A673 (cell line): Measurements from ENCODE around the gene FAM216A. TPM values are rescaled to one million over a fixed set of nuclear protein-coding genes. Genes with fewer than 3 reads are reported as not detected.

Experiments used
- BruUV-seq: library from RNA; stranded (reverse); fragments of 400-500 nt; replicated peaks from 2 replicates; lab custom pipeline; 2021; lab: Mats Ljungman, UMichigan
- CTCF ChIA-PET: fragments of 300-600 bp; sonication (Branson Sonifier 250); formaldehyde crosslinking; loops from one replicate; lab custom pipeline; 2022; ENCODE audit warnings: antibody characterized with exemption; lab: Charles Lee
- POLR2A ChIA-PET: fragments of 300-600 bp; sonication (Branson Sonifier 250); formaldehyde crosslinking; loops from one replicate; lab custom pipeline; 2022; ENCODE audit warnings: antibody characterized with exemption; ENCODE audit not compliant: low non-redundant PET; lab: Charles Lee
- DNase-seq: peaks from one replicate; pipeline ENCODE4 v3.0.0-alpha.2; 2015; ENCODE audit warnings: low spot score
- H3K27ac ChIP-seq: fragments of 200-600 bp; sonication (generic); 2 replicates; pipeline ENCODE4 v1.5.1; 2016; ENCODE audit warnings: mixed run types, low read depth, mild to moderate bottlenecking, mixed read lengths, antibody characterized with exemption, low read length; ENCODE audit not compliant: poor library complexity, severe bottlenecking
- H3K27me3 ChIP-seq: fragments of 200-600 bp; sonication (generic); replicated peaks from 2 replicates; pipeline ENCODE4 v1.6.1; 2017; ENCODE audit warnings: mixed run types, low read depth, mild to moderate bottlenecking, mixed read lengths, antibody characterized with exemption, low read length; ENCODE audit not compliant: insufficient read depth, poor library complexity
- H3K36me3 ChIP-seq: fragments of 200-600 bp; sonication (generic); 2 replicates; pipeline ENCODE4 v1.6.1; 2016; ENCODE audit warnings: mixed run types, mild to moderate bottlenecking, mixed read lengths, antibody characterized with exemption, low read length; ENCODE audit not compliant: insufficient read depth, poor library complexity, severe bottlenecking
- H3K4me1 ChIP-seq: fragments of 200-600 bp; sonication (generic); 2 replicates; pipeline ENCODE4 v1.6.1; 2017; ENCODE audit warnings: mixed run types, mild to moderate bottlenecking, mixed read lengths, antibody characterized with exemption, low read length; ENCODE audit not compliant: insufficient read depth, poor library complexity, severe bottlenecking
- H3K4me3 ChIP-seq: fragments of 200-600 bp; sonication (generic); 2 replicates; pipeline ENCODE4 v1.5.1; 2016; ENCODE audit warnings: low read depth, mixed run types, mild to moderate bottlenecking, mixed read lengths, low read length; ENCODE audit not compliant: poor library complexity, severe bottlenecking
- H3K9me3 ChIP-seq: fragments of 200-600 bp; sonication (generic); 2 replicates; pipeline ENCODE4 v1.6.1; 2016; ENCODE audit warnings: mixed run types, low read depth, mild to moderate bottlenecking, mixed read lengths, antibody characterized with exemption, low read length; ENCODE audit not compliant: poor library complexity, severe bottlenecking
- EZH2 ChIP-seq: fragments of 200-600 bp; sonication (generic); IDR thresholded peaks from 2 replicates; pipeline ENCODE4 v1.6.1; 2017; ENCODE audit warnings: borderline replicate concordance, low read depth, mild to moderate bottlenecking, mixed read lengths, antibody characterized with exemption, low read length; ENCODE audit not compliant: poor library complexity, severe bottlenecking
- intact Hi-C: fragments of 100-400 bp; cut with micrococcal nuclease; formaldehyde crosslinking; loops from one replicate; pipeline ENCODE4 v1.10.0; 2022; ENCODE audit not compliant: unreplicated experiment
- total RNA-seq: library from RNA; stranded (reverse); gene quantifications from 2 replicates; pipeline ENCODE4 v1.2.3, GENCODE V29; 2021
- TF ChIP-seq, protein P1 (sequence below): fragments of 300-800, 200-600 bp; sonication (generic); conservative IDR thresholded peaks from 2 replicates; pipeline ENCODE4 v1.5.1; 2017; ENCODE audit warnings: low read depth, mild to moderate bottlenecking, antibody characterized with exemption, low read length, moderate library complexity, mixed read lengths

Gene FAM216A
- total RNA-seq, 1 experiment from 2014 or later, result 14.0 TPM

- H3K9me3 ChIP-seq, result no peaks in the 10 kb centered on the region
- H3K4me3 ChIP-seq, result no peak overlapping the region
- H3K27ac ChIP-seq, result no peak overlapping the region
- no peaks in the 10 kb centered on the region for H3K27me3 ChIP-seq
- POLR2A ChIA-PET, result no interaction called here
- BruUV-seq, result no TSS peak
- peaks cover 14% of the 10 kb centered on the region for H3K4me1 ChIP-seq
- TF ChIP-seq, protein P1, sequence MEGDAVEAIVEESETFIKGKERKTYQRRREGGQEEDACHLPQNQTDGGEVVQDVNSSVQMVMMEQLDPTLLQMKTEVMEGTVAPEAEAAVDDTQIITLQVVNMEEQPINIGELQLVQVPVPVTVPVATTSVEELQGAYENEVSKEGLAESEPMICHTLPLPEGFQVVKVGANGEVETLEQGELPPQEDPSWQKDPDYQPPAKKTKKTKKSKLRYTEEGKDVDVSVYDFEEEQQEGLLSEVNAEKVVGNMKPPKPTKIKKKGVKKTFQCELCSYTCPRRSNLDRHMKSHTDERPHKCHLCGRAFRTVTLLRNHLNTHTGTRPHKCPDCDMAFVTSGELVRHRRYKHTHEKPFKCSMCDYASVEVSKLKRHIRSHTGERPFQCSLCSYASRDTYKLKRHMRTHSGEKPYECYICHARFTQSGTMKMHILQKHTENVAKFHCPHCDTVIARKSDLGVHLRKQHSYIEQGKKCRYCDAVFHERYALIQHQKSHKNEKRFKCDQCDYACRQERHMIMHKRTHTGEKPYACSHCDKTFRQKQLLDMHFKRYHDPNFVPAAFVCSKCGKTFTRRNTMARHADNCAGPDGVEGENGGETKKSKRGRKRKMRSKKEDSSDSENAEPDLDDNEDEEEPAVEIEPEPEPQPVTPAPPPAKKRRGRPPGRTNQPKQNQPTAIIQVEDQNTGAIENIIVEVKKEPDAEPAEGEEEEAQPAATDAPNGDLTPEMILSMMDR, result no peak
- TF ChIP-seq EZH2, result no peak
- no peaks in the 10 kb centered on the region for H3K36me3 ChIP-seq
- intact Hi-C loops, result no loop called here
- no peak for DNase-seq
- CTCF ChIA-PET, result no interaction called here
These were observed 34.8 kb downstream of the FAM216A start for GRCh38 chr12:110503432-110503831.

DNA sequence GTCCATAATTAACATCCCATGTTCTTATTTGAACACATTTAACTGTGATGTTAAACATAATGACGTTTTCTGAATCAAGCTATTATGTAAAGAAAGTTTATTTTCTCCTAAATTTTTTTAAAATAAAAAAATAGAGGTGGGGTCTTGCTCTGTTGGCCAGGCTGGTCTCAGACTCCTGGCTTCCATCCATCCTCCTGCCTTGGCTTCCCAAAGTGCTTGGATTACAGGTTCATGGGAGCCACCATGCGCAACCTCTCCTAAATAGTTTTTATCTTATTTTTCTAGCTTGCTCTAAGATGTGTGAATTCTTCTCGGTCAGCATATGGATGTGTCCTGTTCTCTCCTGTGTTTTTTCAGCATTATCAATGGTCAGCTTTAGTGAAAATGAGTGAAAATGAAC, 36.7 kb downstream of the FAM216A start:
- Histone ChIP-seq H3K27me3 (no peaks in the 10 kb centered on the region), H3K9me3 (no peaks in the 10 kb centered on the region), H3K4me1 (peaks cover 4% of the 10 kb centered on the region), H3K27ac (no peak overlapping the region), H3K4me3 (no peak overlapping the region), H3K36me3 (no peaks in the 10 kb centered on the region)
- CTCF ChIA-PET, result no interaction called here
- intact Hi-C loops, result no loop called here
- no peak for TF ChIP-seq EZH2
- TF ChIP-seq, protein P1, result no peak
- POLR2A ChIA-PET, result no interaction called here
- no TSS peak for BruUV-seq
- no peak for DNase-seq

- no peaks in the 10 kb centered on the region for H3K36me3 ChIP-seq
- no peaks in the 10 kb centered on the region for H3K27me3 ChIP-seq
- no peak overlapping the region for H3K27ac ChIP-seq
- CTCF ChIA-PET, result no interaction called here
- no peaks in the 10 kb centered on the region for H3K9me3 ChIP-seq
- no TSS peak for BruUV-seq
- DNase-seq, result no peak
- no peak overlapping the region for H3K4me3 ChIP-seq
- POLR2A ChIA-PET, result no interaction called here
- TF ChIP-seq EZH2, result no peak
- TF ChIP-seq, protein P1, result no peak
- intact Hi-C loops, result no loop called here
- peaks cover 7% of the 10 kb centered on the region for H3K4me1 ChIP-seq
These were observed 39.5 kb downstream of the FAM216A start for GRCh38 chr12:110508071-110508586.
